Breast epithelium (tissue), 4 donors: Measurements from ENCODE around the gene HDAC4. TPM values are rescaled to one million over a fixed set of nuclear protein-coding genes. Genes with fewer than 3 reads are reported as not detected.

Experiments used
- DNase-seq, 2 donors: peaks; one replicate each; pipeline ENCODE4 v3.0.0-alpha.2; 2019; ENCODE audit warnings: low spot score in 2 of 2
- H3K27ac ChIP-seq, 2 donors: fragments of 200-600 bp; sonication (generic) in 1 of 2; one replicate each; pipeline ENCODE4 v1.5.1; 2016 to 2019; ENCODE audit warnings: mild to moderate bottlenecking in 1 of 2
- H3K27me3 ChIP-seq, 2 donors: fragments of 200-600 bp; sonication (generic) in 1 of 2; one replicate each; pipeline versions ENCODE4 v1.5.1 to v1.6.0; 2017 to 2019; ENCODE audit warnings: control low read depth in 1 of 2, mild to moderate bottlenecking in 1 of 2
- H3K36me3 ChIP-seq: fragments of 200-600 bp; one replicate; pipeline ENCODE4 v1.5.1; 2019
- H3K4me1 ChIP-seq, 2 donors: fragments of 200-600 bp; sonication (generic); one replicate each; pipeline ENCODE4 v1.5.1; 2016 to 2019; ENCODE audit warnings: control low read depth in 1 of 2
- H3K4me3 ChIP-seq, 3 donors: fragments of 200-600 bp; sonication (generic); 1 replicate in 2 of 3; 2 replicates in 1 of 3; pipeline ENCODE4 v1.5.1; 2016 to 2019; ENCODE audit warnings: mild to moderate bottlenecking in 3 of 3, moderate library complexity in 2 of 3
- H3K9me3 ChIP-seq, 2 donors: fragments of 200-600 bp; sonication (generic) in 1 of 2; one replicate each; pipeline ENCODE4 v1.5.1; 2016 to 2019; ENCODE audit warnings: control low read depth in 1 of 2
- CTCF ChIP-seq, 3 donors: fragments of 450-650 bp; IDR thresholded peaks; one replicate each; pipeline ENCODE4 v1.5.1; 2016 to 2017; ENCODE audit warnings: antibody characterized with exemption in 3 of 3, mild to moderate bottlenecking in 3 of 3, moderate library complexity in 3 of 3
- POLR2A ChIP-seq: fragments of 450-650 bp; IDR thresholded peaks from one replicate; pipeline ENCODE4 v1.6.1; 2016; ENCODE audit warnings: antibody characterized with exemption, mild to moderate bottlenecking, moderate library complexity
- POLR2AphosphoS5 ChIP-seq, 3 donors: sonication (generic); formaldehyde crosslinking; IDR thresholded peaks; one replicate each; pipeline ENCODE4 v1.6.1; 2017; ENCODE audit warnings: antibody characterized with exemption in 3 of 3
- intact Hi-C: fragments of 100-400 bp; cut with DNase I; formaldehyde crosslinking; loops from one replicate; pipeline ENCODE4 v1.15.1; 2023; ENCODE audit warnings: low total_unique reads
- total RNA-seq, 3 donors: library from RNA; depleted of rRNA; stranded (reverse); fragments of >200 nt; gene quantifications; one replicate each; pipeline ENCODE4 v1.1.0, GENCODE V29; 2016

The HDAC4 gene
- total RNA-seq, 3 donors from 2014 or later: 20.3 to 36.0 (median 32.8) TPM

- H3K4me3 ChIP-seq: no peak overlapping the region
- no peaks in the 10 kb centered on the region for H3K4me1 ChIP-seq
- TF ChIP-seq CTCF (IDR thresholded peaks at IDR 0.05) (no peak), POLR2A (no peak), POLR2AphosphoS5 (IDR thresholded peaks at IDR 0.05) (no peak)
- DNase-seq: peak in 1 of 2 donors; percentile 25
- intact Hi-C loops: no loop called here
- no peak overlapping the region for H3K27ac ChIP-seq
- no peaks in the 10 kb centered on the region for H3K27me3 ChIP-seq
- H3K36me3 ChIP-seq: no peaks in the 10 kb centered on the region
- no peaks in the 10 kb centered on the region for H3K9me3 ChIP-seq
These were observed 244.1 kb downstream of the HDAC4 start for GRCh38 chr2:239156516-239157265.

GRCh38 chr2:239155806-239156480 lies 244.9 kb downstream of the HDAC4 start:
- no peaks in the 10 kb centered on the region for H3K4me1 ChIP-seq

GRCh38 chr2:239154971-239155805 lies 245.6 kb downstream of the HDAC4 start:
- no peaks in the 10 kb centered on the region for H3K9me3 ChIP-seq
- no peaks in the 10 kb centered on the region for H3K27me3 ChIP-seq
- peak in 1 of 2 donors; percentile 51 for DNase-seq
- no peaks in the 10 kb centered on the region for H3K36me3 ChIP-seq
- intact Hi-C loops: no loop called here
- H3K4me3 ChIP-seq: no peak overlapping the region
- H3K4me1 ChIP-seq: no peaks in the 10 kb centered on the region
- TF ChIP-seq POLR2AphosphoS5 (IDR thresholded peaks at IDR 0.05): no peak
- no peak for TF ChIP-seq CTCF (IDR thresholded peaks at IDR 0.05)
- no peak for TF ChIP-seq POLR2A
- H3K27ac ChIP-seq: no peak overlapping the region

More at GRCh38 chr2:239155806-239156480, 244.9 kb downstream of the HDAC4 start:
- DNase-seq: no peak
- intact Hi-C loops: no loop called here
- Histone ChIP-seq H3K9me3 (no peaks in the 10 kb centered on the region), H3K27ac (no peak overlapping the region), H3K27me3 (no peaks in the 10 kb centered on the region), H3K4me3 (no peak overlapping the region), H3K36me3 (no peaks in the 10 kb centered on the region)
- TF ChIP-seq POLR2AphosphoS5 (IDR thresholded peaks at IDR 0.05) (no peak), CTCF (IDR thresholded peaks at IDR 0.05) (no peak), POLR2A (no peak)

DNA sequence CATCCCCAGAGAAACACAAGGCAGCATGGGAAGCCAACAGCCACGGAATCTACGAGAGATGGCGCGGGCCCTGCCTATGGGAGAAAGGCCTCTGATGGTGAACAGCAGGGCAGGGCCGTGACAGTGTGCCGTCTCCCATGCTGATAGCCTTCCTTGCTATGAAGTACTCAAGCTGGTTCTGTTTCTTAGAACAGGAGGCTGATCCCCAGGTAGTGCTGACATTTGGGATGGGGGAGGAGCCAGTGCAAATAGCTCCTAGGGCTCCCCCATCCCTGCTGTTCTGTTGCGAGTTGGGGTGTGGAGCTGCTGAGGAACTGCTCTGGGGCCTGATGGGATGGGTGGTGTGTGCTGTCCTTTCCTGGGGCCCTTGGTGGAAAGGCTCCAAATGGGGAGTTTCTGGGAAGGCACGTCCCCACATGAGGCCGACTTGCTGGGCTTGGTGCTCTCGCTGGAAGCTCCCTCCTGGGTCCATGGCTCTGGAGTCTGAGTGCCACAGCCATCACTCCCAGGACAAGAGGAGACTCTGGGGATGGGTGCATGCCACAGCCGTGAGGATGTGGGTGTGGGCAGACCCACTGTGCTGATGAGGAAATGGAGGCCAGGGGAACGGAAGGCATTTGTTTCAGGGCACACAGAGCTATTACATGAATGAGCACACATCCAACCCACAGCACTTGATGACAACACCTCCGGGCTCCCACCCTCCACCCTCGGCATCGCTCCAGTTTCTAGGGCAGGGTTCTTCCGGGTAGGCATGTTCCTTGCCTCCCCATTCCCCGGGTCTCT lies 246.8 kb downstream of the HDAC4 start:
- intact Hi-C loops: no loop called here
- Histone ChIP-seq H3K4me3 (no peak overlapping the region), H3K27me3 (no peaks in the 10 kb centered on the region), H3K4me1 (no peaks in the 10 kb centered on the region), H3K9me3 (no peaks in the 10 kb centered on the region), H3K36me3 (no peaks in the 10 kb centered on the region), H3K27ac (peak overlapping the region in 1 of 2 donors; percentile 12)
- TF ChIP-seq POLR2AphosphoS5 (IDR thresholded peaks at IDR 0.05) (no peak), POLR2A (no peak), CTCF (IDR thresholded peaks at IDR 0.05) (no peak)
- peak in 1 of 2 donors; percentile 40 for DNase-seq
